GM23338 (cell line): Measurements from ENCODE around the gene WDR26. TPM values are rescaled to one million over a fixed set of nuclear protein-coding genes. Genes with fewer than 3 reads are reported as not detected.

Source experiments
- ATAC-seq: fragments of 200-7000 bp; cut with Tn5 transposase; 3 replicates; pipeline ENCODE4 v1.9.1; 2020
- DNase-seq: peaks from one replicate; pipeline ENCODE4 v3.0.0-alpha.2; 2015; ENCODE audit warnings: low spot score
- H2AFZ ChIP-seq: fragments of 200-600 bp; sonication (generic); 2 replicates; pipeline ENCODE4 v1.8.0; 2016; ENCODE audit warnings: antibody characterized with exemption, mild to moderate bottlenecking, moderate library complexity
- H3F3A ChIP-seq: fragments of 200-600 bp; sonication (generic); replicated peaks from 2 replicates; pipeline ENCODE4 v1.8.0; 2017; ENCODE audit warnings: antibody characterized with exemption, mixed run types, low read depth
- H3K27ac ChIP-seq: fragments of 200-600 bp; sonication (generic); 2 replicates; pipeline ENCODE4 v1.6.1; 2016; ENCODE audit warnings: low read depth
- H3K27me3 ChIP-seq: fragments of 200-600 bp; sonication (generic); 2 replicates; pipeline ENCODE4 v1.8.0; 2016; ENCODE audit warnings: mild to moderate bottlenecking, mixed run types, moderate library complexity; ENCODE audit not compliant: insufficient read depth
- H3K36me3 ChIP-seq: fragments of 200-600 bp; sonication (generic); 2 replicates; pipeline ENCODE4 v1.8.0; 2016; ENCODE audit warnings: mild to moderate bottlenecking; ENCODE audit not compliant: insufficient read depth
- H3K4me1 ChIP-seq: fragments of 200-600 bp; sonication (generic); 2 replicates; pipeline ENCODE4 v1.8.0; 2016; ENCODE audit warnings: mild to moderate bottlenecking, moderate library complexity; ENCODE audit not compliant: insufficient read depth
- H3K4me2 ChIP-seq: fragments of 200-600 bp; sonication (generic); 2 replicates; pipeline ENCODE4 v1.7.1; 2017; ENCODE audit warnings: mixed run types
- H3K4me3 ChIP-seq: fragments of 200-600 bp; sonication (generic); 2 replicates; pipeline ENCODE4 v1.6.1; 2016; ENCODE audit warnings: mixed run types
- H3K79me2 ChIP-seq: fragments of 200-600 bp; sonication (generic); replicated peaks from 2 replicates; pipeline ENCODE4 v1.8.0; 2017; ENCODE audit warnings: mild to moderate bottlenecking; ENCODE audit not compliant: insufficient read depth
- H3K9me2 ChIP-seq: fragments of 200-600 bp; sonication (generic); 2 replicates; pipeline ENCODE4 v1.8.0; 2017; ENCODE audit not compliant: insufficient read depth
- H4K20me1 ChIP-seq: fragments of 200-600 bp; sonication (generic); replicated peaks from 2 replicates; pipeline ENCODE4 v1.8.0; 2017; ENCODE audit warnings: mild to moderate bottlenecking; ENCODE audit not compliant: insufficient read depth
- H3K27ac Mint-ChIP-seq: 2 replicates; pipeline ENCODE4 v1.8.0; 2020; ENCODE audit warnings: inconsistent platforms, mild to moderate bottlenecking, moderate library complexity, mixed read lengths
- H3K27me3 Mint-ChIP-seq: 3 replicates; pipeline ENCODE4 v1.8.0; 2022; ENCODE audit warnings: low read depth, mild to moderate bottlenecking, moderate library complexity, mixed read lengths, inconsistent platforms; ENCODE audit not compliant: insufficient read depth, poor library complexity
- H3K36me3 Mint-ChIP-seq: 3 replicates; pipeline ENCODE4 v1.8.0; 2021; ENCODE audit warnings: low read depth, mild to moderate bottlenecking, inconsistent platforms, moderate library complexity, mixed read lengths
- H3K4me1 Mint-ChIP-seq: 3 replicates; pipeline ENCODE4 v1.8.0; 2020; ENCODE audit warnings: mild to moderate bottlenecking, inconsistent platforms, mixed read lengths
- H3K4me3 Mint-ChIP-seq: 3 replicates; pipeline ENCODE4 v1.8.0; 2021; ENCODE audit warnings: moderate library complexity, mild to moderate bottlenecking, inconsistent platforms, mixed read lengths
- H3K9me3 Mint-ChIP-seq: 3 replicates; pipeline ENCODE4 v1.8.0; 2020; ENCODE audit warnings: moderate library complexity, mild to moderate bottlenecking, inconsistent platforms, mixed read lengths
- CREB1 ChIP-seq: fragments of 250-450 bp; sonication (Bioruptor Pico); IDR thresholded peaks from 2 replicates; pipeline ENCODE4 v1.5.0; 2020; ENCODE audit warnings: low read depth, mild to moderate bottlenecking, moderate library complexity
- CTCF ChIP-seq, 2 experiments: fragments of 200-600 bp in 1 of 2; sonication (generic) in 1 of 2; conservative IDR thresholded peaks; 2 replicates each; pipeline versions ENCODE4 v1.5.1 to v1.6.1; 2016 to 2017; ENCODE audit warnings: antibody characterized with exemption in 2 of 2, low read depth in 2 of 2, mild to moderate bottlenecking in 2 of 2, moderate library complexity in 1 of 2
- ETS1 ChIP-seq: IDR thresholded peaks from 2 replicates; pipeline ENCODE4 v1.6.1; 2016; ENCODE audit warnings: antibody characterized with exemption
- EZH2 ChIP-seq: fragments of 200-600 bp; sonication (generic); IDR thresholded peaks from one replicate; pipeline ENCODE4 v1.8.0; 2017; ENCODE audit warnings: antibody characterized with exemption, mild to moderate bottlenecking, low read depth; ENCODE audit not compliant: unreplicated experiment
- EZH2phosphoT487 ChIP-seq: fragments of 200-600 bp; sonication (generic); IDR thresholded peaks from one replicate; pipeline ENCODE4 v1.8.1; 2018; ENCODE audit warnings: antibody characterized with exemption; ENCODE audit not compliant: unreplicated experiment
- JUNB ChIP-seq: IDR thresholded peaks from one replicate; pipeline ENCODE4 v1.6.1; 2016; ENCODE audit warnings: antibody characterized with exemption; ENCODE audit not compliant: unreplicated experiment
- NANOG ChIP-seq: IDR thresholded peaks from 2 replicates; pipeline ENCODE4 v1.6.1; 2016; ENCODE audit warnings: antibody characterized with exemption, borderline replicate concordance
- POLR2AphosphoS5 ChIP-seq: IDR thresholded peaks from 2 replicates; pipeline ENCODE4 v1.6.1; 2016; ENCODE audit warnings: antibody characterized with exemption, low read depth
- REST ChIP-seq: IDR thresholded peaks from one replicate; pipeline ENCODE4 v1.6.1; 2018; ENCODE audit warnings: antibody characterized with exemption; ENCODE audit not compliant: unreplicated experiment
- STAT1 ChIP-seq: IDR thresholded peaks from one replicate; pipeline ENCODE4 v1.6.1; 2016; ENCODE audit warnings: antibody characterized with exemption; ENCODE audit not compliant: unreplicated experiment
- ZNF114 ChIP-seq: fragments of 250-450 bp; sonication (Bioruptor Pico); IDR thresholded peaks from 2 replicates; pipeline ENCODE4 v1.5.0; 2020; ENCODE audit warnings: mild to moderate bottlenecking, moderate library complexity
- ZNF331 ChIP-seq: fragments of 250-450 bp; sonication (Bioruptor Pico); IDR thresholded peaks from 2 replicates; pipeline ENCODE4 v1.5.0; 2020; ENCODE audit warnings: low read depth, mild to moderate bottlenecking, moderate library complexity
- ZNF462 ChIP-seq: fragments of 250-450 bp; sonication (Bioruptor Pico); IDR thresholded peaks from 2 replicates; pipeline ENCODE4 v1.5.0; 2020; ENCODE audit warnings: mild to moderate bottlenecking, moderate library complexity
- polyA plus RNA-seq: library from polyadenylated mRNA; unstranded; fragments of >200 nt; fragmentation: Nextera tagmentation; extraction: Ambion mirVana; gene quantifications from 2 replicates; pipeline ENCODE4 v1.2.1, GENCODE V29; 2016
- total RNA-seq: library from RNA; depleted of rRNA; stranded (reverse); fragments of >200 nt; shearing (Covaris generic); gene quantifications from 2 replicates; pipeline ENCODE4 v1.2.3, GENCODE V29; 2014

The WDR26 gene
- total and polyA plus RNA-seq, 2 experiments from 2014 or later = 16.9 to 74.6 TPM

GRCh38 chr1:224383218-224383617 lies 51.4 kb downstream of the WDR26 start:
- H3K4me1 Mint-ChIP-seq = no peaks in the 10 kb centered on the region

More at GRCh38 chr1:224383218-224383617, 51.4 kb downstream of the WDR26 start:
- Mint-ChIP-seq H3K9me3 (no peaks in the 10 kb centered on the region), H3K4me3 (no peak overlapping the region), H3K36me3 (peaks cover 11% of the 10 kb centered on the region; the same call in 1 of the 3 replicates), H3K27me3 (no peaks in the 10 kb centered on the region), H3K27ac (no peak overlapping the region)
- H3K27ac ChIP-seq = no peak overlapping the region
- H3K27me3 ChIP-seq = no peaks in the 10 kb centered on the region
- H3F3A ChIP-seq = peaks cover 12% of the 10 kb centered on the region; the same call in 1 of the 2 replicates
- no peak overlapping the region for H3K4me2 ChIP-seq
- no peak overlapping the region for H2AFZ ChIP-seq
- ATAC-seq = no peak
- no peaks in the 10 kb centered on the region for H3K9me2 ChIP-seq
- no peaks in the 10 kb centered on the region; the same call in 1 of the 2 replicates for H3K36me3 ChIP-seq
- no peak for DNase-seq
- no peak overlapping the region for H3K4me3 ChIP-seq
- H4K20me1 ChIP-seq = no peaks in the 10 kb centered on the region
- H3K79me2 ChIP-seq = no peaks in the 10 kb centered on the region
- TF ChIP-seq EZH2phosphoT487 (no peak), ZNF114 (CRISPR knock-in tag) (no peak), CREB1 (CRISPR knock-in tag) (no peak), ZNF462 (CRISPR knock-in tag) (no peak), REST (no peak), CTCF (conservative IDR thresholded peaks at IDR 0.05; ENCODE audit: low read depth in 2 of 2) (no peak), ZNF331 (no peak), EZH2 (no peak), NANOG (no peak), STAT1 (no peak), ETS1 (no peak), JUNB (no peak), POLR2AphosphoS5 (no peak)
- no peaks in the 10 kb centered on the region for H3K4me1 ChIP-seq
